Measurements from ENCODE around the gene SELENON. TPM values are rescaled to one million over a fixed set of nuclear protein-coding genes. Genes with fewer than 3 reads are reported as not detected.

SELENON gene
- total RNA-seq, 1 donor, result 23.7 TPM

GRCh38 chr1:25804244-25804963 lies 4.4 kb downstream of the SELENON start:
- no peak for DNase-seq (ENCODE audit: low read depth)
- H3K4me3 ChIP-seq (ENCODE audit: low read depth, low read length), result no peak overlapping the region
- TF ChIP-seq CTCF (IDR thresholded peaks at IDR 0.05; ENCODE audit: insufficient read depth, low read depth, low read length), result no peak

DNA sequence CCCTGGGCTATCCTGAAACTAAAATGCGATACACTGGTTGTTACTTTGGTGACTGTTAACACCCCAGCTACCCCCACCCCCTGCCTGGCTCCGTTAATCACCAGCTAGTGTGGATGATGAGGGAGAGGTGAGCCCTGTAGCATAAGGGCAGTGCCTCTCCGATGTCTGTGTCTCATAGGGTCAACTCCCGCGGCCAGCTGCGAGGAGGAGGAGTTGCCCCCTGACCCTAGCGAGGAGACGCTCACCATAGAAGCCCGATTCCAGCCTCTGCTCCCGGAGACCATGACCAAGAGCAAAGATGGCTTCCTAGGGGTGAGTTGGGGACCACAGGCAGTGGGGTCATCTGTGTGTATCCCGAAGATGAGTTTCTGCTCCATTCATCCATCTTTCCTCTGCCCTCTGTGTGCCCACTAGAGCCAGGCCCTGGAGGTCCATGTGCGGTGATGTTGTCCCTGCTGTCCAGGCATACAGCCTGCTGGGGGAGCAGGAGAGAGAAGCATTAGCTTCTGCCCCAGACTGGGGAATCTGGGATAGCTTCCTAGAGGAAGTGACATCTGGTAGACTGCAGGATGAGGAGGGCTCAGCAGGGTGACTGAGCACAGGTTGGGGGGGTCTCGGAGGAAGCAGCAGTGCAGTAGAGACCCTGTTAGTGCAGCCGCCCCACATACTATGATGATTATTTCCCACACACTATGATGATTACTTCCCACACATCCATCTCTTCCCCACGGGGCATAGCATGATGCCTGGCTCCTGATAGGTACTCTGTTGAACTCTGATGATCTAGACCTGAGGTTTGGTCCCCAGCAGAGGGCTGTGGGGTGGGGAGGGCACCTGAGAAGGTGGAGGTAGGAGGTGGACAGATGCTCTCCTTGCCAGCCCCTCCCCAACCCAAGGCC lies 5.2 kb downstream of the SELENON start:
- no peak for TF ChIP-seq CTCF (IDR thresholded peaks at IDR 0.05; ENCODE audit: insufficient read depth, low read depth, low read length)
- no peak for DNase-seq (ENCODE audit: low read depth)

DNA sequence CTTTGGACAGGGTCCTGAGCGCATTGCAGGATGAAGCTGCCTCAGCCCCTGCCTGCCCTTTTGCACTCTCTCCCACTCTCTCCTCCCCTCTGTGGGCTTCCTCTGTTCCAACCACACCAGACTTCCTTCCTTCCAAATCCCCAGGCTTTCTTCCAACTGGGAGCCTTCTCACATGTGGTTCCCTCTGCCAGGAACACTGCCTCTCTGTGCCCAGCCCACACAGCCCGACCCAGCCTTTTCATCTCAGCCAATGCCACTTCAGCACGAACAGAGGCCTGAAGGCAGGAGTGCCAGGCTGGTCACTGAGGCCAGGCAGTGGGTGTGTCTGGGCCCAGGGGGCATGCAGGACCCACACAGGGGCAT lies 5.9 kb downstream of the SELENON start:
- no peak for DNase-seq (ENCODE audit: low read depth)
- TF ChIP-seq CTCF (IDR thresholded peaks at IDR 0.05; ENCODE audit: insufficient read depth, low read depth, low read length), result no peak
- no peak overlapping the region for H3K4me3 ChIP-seq (ENCODE audit: low read depth, low read length)

More for the DNA sequence above, 5.2 kb downstream of the SELENON start:
- H3K4me3 ChIP-seq (ENCODE audit: low read depth, low read length), result no peak overlapping the region

DNA sequence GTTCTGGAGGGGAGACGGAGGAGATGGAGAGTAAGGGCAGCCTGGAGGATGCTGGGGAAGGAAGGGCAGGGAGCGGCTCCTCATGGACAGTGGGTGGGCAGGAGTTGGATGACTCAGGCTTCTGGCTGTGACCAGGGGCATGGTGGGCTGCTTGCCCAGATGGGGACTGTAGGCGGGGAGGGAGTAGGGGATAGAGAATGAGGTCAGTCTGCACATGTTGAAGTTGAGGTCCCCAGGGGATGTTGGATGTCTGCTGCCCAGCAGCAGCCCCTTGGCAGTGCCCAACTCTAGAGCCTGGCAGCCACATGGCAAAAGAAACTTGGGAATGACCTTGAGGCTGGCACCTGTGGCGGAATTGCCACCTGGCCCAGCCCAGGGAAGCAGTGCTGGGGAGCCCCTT lies 6.4 kb downstream of the SELENON start:
- no peak for TF ChIP-seq CTCF (IDR thresholded peaks at IDR 0.05; ENCODE audit: insufficient read depth, low read depth, low read length)

GRCh38 chr1:25807480-25808390 lies 7.7 kb downstream of the SELENON start:
- H3K4me3 ChIP-seq (ENCODE audit: low read depth, low read length), result no peak overlapping the region
- TF ChIP-seq CTCF (IDR thresholded peaks at IDR 0.05; ENCODE audit: insufficient read depth, low read depth, low read length), result no peak

More for the DNA sequence above, 6.4 kb downstream of the SELENON start:
- no peak overlapping the region for H3K4me3 ChIP-seq (ENCODE audit: low read depth, low read length)
- DNase-seq (ENCODE audit: low read depth), result no peak

GRCh38 chr1:25808481-25809244 lies 8.7 kb downstream of the SELENON start:
- H3K4me3 ChIP-seq (ENCODE audit: low read depth, low read length), result no peak overlapping the region
- no peak for DNase-seq (ENCODE audit: low read depth)
- no peak for TF ChIP-seq CTCF (IDR thresholded peaks at IDR 0.05; ENCODE audit: insufficient read depth, low read depth, low read length)

More at GRCh38 chr1:25807480-25808390, 7.7 kb downstream of the SELENON start:
- no peak for DNase-seq (ENCODE audit: low read depth)

All from fibroblast of villous mesenchyme (primary cell).